G401.6 (cell line): Measurements from ENCODE around the gene NTHL1.

Source experiments
- FAIRE-seq: peaks from 2 replicates; lab custom pipeline; 2012; peaks lifted over from hg19 to GRCh38; lab: Jason Lieb, UNC

Gene NTHL1

DNA sequence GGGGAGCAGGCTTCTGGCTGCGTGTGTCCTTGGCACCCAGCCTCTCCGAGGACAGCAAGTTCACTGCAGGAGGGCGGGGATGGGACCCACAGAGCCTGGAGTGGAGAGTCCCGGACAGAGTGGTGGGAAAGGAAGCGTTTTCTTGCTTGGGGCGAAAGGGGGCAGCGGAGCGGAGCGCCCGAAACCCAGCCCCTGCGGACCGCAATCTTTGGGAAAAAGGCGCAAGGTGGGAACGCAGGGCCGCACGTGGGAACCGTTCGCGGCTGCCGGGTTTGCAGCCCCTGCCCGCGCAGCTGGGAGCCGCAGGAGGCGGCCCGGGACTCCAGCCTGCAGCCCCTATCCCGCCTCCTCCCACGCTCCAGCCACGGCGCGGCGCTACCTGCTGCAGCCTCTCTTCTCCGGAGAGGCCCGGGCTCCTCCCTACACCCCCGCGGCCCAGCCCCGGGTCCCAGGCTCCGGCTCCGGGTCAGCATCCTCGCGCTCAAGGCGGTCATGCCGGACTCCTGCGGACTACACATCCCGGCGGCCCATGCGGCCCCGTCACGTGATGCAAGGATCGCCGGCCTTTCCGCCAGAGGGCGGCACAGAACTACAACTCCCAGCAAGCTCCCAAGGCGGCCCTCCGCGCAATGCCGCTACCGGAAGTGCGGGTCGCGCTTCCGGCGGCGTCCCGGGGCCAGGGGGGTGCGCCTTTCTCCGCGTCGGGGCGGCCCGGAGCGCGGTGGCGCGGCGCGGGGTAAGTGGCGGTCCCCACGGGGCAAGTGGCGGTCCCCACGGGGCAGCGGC, at the start of gene NTHL1, which contains the start of gene TSC2:
NTHL1 (minus strand) TSS at position 505 of the 786 bp plus-strand sequence; CDS start at position 494, 11 bp downstream.
TSC2 (plus strand) TSS at position 656 of the 786 bp plus-strand sequence. CDS start 631 bp downstream, outside the sequence.
- FAIRE-seq = peak; percentile 87

DNA sequence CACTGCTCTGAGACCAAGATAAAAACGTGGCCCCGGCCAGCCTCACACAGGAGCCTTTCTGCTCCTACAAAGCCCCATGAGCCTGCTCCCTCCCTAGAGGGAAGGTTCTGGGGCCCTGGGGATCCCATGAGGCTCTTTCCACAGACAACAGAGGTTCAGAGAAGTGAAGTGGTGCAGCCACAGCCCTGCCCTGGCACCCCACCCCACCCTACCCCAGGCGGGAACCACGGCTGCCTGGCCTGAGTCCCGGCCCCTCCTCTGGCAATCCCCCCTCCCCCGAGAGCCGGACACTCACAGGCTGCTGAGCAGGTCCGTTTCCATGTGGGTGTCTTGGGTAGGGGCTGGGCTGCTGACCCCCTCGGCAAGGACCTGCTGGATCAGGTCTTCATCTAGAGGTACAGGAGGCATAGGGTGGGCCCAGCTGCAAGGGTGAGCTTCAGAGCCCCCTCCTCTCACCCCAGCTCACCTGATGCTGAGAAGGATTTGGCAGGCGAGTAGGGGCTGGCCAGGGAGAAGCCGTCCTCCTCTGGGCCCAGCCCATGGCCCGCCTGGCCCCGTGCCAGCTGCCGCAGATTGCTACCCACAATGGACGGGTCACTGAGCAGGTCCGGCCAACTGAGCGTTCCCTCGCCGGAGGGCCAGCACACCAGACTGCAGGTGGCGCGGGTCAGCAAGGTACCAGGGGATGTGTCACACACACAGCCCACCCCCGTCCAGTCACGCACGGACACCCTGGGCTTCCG, 49.4 kb upstream of the NTHL1 start:
- FAIRE-seq = no peak

DNA sequence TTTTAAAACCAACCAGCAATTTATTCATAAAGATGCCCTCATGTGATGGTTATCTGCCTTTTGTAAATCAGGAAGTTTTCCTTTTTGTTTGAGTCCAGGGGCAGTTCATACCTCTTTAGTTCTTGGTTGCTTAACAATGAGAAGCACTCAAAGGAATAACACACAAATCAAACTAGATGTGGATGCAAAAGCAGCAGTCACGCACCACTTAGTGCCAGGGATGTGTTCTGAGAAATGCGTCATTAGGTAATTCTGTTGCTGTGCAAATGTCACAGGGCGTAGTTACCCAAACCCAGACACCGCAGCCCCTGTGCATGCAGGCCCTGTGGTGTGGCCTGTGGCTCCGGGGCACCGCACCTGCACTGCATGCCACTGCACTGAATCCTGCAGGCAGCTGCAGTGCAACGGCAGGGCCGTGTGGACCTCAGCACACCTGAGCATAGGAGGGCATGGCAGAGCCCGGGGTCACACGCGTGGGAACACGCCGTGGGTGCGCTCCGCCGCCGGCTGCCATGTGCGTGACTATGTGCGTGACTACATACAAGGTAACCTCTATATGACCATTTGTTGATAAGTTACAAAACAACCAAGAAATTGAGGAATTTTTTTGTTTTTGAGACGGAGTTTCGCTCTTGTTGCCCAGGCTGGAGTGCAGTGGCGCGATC, 48.4 kb upstream of the NTHL1 start:
- FAIRE-seq = no peak

DNA sequence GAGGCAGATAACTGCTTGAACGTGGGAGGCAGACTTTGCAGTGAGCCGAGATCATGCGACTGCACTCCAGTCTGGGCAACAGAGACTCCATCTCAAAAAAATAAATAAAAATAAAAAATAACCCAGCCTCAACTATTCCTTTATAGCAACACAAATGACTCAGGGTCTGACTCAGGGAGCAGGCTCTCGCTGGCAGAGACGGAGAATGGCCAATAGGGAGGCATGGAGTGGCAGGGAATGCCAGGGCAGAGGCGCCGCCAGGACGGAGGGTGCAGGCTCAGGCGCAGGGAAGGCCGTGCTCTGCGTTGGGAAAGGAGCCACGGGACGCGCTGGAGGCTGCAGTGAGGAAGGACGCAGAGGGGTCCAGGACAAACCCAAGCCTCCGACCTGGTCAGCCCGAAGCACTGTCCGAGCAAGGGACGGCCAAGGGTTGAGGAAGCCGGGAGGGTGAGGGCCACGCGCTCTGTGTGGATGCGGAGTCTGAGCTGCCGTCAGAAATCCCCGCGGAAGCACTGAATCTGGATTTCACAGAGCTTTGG, 47.8 kb upstream of the NTHL1 start:
- no peak for FAIRE-seq

DNA sequence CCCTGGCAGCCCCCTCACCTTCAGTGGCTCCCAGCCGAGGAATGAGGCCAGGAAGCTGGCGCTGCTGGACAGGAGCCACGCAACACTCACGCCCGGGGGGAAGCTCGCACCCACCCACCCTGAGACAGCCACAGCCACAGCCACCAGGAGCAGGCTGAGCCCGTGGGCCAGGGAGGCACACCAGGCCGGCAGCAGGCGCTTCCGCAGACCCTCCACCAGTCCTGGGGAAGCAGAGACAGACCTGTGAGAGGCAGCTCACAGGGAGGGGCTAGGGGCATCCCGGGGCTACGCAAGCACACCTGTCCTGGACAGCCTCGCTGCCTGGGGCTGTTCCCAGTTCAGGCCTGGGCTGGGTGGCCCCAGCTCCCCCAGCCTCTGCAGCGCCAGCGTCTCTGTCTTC, 46.2 kb upstream of the NTHL1 start:
- FAIRE-seq = no peak

DNA sequence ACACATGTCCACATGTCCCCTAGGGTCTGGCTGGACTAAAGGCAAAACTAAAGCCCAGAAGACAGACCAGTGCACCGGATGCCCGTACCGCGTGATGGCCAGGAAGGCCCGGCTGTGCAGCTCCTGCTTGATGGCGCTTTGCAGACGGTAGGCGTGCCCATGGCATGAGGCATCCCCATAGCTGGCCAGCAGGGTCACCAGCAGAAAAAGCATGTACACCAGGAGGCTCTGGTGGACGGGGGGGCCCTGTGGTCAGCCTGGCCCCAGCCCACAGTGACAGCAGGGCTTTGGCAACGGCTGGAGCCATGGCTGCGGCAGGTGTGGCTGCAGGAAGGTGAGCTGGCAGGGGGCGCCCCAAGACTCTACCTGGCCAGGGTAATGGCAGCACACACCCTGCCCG, 45.2 kb upstream of the NTHL1 start:
- no peak for FAIRE-seq

DNA sequence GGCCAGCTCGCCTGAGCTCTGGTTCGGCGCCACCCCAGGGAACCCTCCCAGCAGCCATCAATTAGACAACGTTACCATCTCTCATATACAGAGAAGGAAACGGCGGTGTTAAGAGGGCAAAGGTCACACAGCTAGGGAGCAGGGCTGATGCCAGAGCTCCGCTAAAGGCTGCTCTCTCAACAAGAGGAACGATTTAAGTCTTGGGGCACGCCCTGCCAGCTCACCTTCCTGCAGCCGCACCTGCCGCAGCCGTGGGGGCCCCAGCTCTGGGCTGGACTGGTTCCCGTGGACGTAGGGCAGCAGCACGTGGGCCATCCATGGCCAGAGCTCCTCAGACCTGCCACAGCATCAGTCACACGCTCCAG, 44.6 kb upstream of the NTHL1 start:
- FAIRE-seq = no peak

DNA sequence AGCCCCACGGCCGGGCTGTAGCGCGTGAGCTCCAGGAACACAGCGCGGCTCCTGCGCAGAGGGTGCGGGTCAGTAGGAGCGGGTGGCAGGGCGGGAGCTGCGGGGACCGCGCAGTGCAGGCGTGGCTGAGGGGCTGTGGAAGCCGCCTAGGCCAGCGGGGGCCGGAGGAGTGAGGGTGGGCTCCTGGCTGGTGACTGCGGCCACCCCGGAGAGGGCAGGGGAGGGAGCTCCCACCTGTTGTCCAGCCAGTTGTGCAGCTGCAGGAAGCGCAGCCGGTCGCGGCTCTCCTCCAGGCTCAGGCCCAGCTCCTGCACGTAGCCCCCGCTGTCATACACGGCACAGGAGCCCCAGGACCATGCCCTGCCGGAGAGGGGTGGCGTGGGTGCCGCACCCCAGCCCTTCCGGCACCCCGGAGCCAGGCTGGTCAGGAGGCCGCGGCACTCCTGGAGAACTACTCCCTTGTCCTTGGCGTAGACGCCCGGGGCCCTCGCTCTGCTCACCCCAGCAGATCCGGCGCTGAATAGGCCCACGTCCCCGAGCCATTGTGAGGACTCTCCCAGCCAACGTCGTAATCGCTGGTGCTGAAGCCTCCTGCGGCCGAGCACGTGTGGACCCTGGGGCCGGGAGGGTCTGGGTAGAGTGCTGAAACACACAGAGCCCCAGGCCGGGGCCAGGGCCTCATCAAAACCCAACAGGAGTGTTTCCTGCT, 44.1 kb upstream of the NTHL1 start:
- no peak for FAIRE-seq

DNA sequence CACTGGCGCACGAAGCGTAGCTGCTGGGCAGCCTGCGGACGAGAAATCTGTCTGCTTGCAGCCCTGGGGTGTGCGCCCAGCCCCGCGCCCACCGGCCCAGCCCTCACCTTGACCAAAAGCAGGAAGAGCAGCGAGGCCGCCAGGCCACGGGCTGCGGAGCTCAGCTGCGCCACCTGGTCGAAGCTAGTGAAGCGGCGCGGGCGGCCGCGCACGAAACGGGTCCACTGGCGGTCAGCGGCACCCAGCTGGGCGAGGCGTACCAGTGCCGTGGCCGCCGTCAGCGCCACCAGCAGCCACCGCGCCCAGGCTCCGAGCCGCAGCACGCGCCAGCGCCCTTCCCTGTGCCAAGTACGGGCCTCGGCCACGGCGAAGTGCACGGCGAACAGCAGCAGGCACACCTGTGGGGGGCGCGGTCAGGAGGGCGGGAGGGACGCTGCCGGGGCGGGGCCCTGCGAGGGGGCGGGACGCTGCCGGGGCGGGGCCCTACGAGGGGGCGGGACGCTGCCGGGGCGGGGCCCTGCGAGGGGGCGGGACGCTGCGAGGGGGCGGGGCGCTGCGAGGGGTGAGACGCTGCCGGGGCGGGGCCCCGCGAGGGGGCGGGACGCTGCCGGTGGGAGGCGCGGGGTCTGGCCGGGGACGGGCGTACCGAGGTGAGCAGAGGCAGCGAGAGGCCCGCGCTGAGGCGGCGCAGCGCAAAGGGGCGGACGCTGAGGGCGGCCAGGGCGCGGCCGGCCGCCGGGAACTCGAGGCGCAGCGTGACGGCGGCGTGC, 43.3 kb upstream of the NTHL1 start:
- no peak for FAIRE-seq

DNA sequence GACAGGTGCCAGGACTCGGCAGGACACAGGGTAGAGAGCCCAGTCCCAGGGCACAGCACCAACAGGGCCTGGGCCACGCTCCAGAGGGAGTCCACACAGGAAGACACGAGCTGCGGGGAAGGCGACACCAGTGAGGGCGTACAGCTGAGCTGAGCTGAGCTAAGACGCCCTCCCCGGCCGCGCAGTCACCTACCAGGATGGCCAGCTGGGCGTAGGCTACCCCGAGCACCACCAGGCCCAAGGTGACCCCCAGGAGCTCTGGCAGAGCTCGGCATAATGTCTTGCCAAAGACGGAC, 42.8 kb upstream of the NTHL1 start:
- FAIRE-seq = no peak

DNA sequence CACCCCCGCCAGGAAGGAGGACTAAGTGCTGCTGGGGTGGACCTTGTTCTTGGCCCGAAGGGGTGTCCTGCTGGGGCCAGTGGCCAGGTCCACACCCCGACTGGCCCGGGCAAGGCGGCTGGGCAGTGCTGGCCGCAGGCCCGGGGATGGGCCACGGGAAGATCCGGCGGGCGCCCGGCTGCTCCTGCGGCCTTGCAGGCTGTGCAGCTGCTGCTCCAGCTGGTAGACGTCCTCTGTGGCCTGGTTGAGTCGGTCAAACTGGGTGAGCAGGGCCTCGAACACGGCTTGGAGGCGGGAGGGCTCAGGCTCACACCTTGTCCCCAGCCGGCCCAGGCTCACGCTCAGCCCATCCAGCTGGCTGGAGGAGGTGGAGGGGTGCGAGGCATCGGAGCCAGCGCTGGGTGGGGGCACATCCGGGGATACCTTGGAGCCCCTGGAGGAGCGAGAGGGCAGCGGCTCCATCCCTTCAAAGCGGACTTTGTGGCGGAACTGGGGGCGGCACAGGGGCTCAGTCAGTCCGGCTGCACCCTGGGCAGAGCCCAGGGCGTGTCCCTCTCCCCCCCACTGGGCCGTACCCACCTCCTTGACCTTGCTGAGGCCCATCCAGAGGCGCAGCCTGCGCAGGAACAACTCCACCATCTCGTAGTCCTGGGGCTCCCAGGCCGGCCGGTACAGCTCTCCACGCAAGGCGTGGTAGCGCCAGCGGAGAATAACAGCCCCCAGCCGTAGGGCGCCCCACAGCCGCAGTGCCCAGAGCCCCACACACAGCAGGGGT, 42.3 kb upstream of the NTHL1 start:
- FAIRE-seq = no peak

DNA sequence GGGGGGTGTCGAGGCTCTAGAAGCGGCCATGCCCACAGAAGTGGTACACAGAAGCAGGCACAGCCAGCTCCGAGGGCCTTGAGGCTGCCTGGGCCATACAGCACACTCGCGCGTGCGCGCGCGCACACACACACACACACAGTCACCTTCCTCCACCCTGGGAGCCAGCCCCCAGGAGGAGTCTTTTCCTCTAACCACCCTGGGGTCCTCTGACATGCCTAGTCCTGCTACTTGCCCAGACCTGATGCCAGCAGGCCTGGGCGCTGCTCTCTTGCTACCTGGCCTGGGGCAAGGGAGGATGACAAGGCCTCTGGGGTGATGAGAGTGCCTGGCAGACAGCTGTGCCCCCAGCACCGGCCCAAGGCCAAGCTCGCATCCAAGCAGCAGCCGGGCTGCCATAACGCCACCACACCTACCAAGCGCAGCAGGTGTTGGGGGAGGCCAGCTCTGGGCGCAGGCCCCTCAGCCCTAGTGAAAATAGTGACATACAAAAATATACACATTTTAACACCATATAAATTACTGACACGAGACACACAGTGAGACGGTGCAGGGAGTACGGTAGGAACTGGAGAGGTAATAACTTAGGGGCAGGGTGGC, 41.2 kb upstream of the NTHL1 start:
- no peak for FAIRE-seq

DNA sequence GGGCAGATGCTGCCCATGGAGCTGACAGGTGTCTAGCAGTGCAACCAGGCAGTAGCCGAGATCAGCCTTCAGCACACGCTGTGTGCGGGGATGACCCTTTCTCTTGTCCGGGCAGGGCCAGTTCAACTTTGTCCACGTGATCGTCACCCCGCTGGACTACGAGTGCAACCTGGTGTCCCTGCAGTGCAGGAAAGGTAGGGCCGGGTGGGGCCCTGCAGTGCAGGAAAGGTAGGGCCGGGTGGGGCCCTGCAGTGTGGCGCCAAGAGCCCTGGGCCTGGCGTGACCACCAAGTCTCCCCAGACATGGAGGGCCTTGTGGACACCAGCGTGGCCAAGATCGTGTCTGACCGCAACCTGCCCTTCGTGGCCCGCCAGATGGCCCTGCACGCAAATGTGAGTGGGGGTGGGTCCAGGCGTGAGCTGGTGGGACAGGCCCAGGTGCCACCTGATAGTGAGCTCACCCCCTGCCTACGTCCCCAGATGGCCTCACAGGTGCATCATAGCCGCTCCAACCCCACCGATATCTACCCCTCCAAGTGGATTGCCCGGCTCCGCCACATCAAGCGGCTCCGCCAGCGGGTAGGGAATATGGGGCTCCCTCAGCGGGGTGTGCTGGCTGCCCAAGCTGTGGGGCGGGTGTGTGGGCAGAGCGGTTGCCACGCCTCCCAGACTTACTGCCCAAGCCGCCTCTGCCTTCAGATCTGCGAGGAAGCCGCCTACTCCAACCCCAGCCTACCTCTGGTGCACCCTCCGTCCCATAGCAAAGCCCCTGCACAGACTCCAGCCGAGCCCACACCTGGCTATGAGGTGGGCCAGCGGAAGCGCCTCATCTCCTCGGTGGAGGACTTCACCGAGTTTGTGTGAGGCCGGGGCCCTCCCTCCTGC, 40.4 kb upstream of the NTHL1 start:
- no peak for FAIRE-seq

DNA sequence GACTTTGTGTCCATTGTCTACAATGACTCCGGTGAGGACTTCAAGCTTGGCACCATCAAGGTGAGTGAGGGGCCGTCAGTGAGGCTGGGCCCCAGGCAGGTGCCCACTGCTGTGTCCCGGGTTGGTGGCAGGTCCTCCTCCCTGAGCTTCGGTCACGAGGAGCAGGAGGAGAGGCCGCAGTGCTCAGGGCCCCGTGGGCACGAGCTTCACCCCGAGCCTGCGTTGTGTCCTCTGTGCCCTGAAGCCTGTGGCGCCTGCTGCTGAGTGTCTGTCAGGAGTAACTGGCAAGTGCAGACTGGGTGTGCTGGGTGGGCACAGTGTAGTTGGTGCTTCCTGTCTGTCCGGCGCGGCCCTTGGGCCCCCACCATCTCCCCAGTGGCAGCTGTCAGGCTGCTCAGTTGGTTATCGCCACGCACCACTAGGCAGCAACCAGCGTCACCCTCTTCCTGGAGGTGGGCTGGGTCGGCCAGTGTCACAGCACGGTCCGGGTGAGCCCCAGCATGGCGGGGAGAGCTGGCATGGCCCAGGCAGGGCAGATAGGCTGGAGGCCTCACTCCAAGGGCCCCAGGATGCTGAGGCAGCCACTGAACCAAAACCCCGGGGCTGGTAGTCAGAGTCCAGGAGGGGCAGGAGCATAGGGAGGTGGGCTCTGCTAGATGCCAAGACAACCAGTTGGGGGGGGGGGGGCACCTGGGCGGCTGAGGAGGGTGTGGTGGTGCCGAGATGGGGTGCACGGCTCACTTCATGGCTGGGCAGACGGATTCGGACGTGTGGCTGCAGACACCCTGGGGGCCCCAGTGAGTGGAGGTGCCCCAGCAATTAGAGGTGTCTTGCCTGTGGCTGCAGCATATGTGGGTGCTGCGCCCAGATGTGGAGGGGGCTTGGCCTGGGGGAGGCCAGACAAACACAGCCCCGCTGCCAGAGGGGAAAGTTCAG, 39.4 kb upstream of the NTHL1 start:
- FAIRE-seq = no peak

DNA sequence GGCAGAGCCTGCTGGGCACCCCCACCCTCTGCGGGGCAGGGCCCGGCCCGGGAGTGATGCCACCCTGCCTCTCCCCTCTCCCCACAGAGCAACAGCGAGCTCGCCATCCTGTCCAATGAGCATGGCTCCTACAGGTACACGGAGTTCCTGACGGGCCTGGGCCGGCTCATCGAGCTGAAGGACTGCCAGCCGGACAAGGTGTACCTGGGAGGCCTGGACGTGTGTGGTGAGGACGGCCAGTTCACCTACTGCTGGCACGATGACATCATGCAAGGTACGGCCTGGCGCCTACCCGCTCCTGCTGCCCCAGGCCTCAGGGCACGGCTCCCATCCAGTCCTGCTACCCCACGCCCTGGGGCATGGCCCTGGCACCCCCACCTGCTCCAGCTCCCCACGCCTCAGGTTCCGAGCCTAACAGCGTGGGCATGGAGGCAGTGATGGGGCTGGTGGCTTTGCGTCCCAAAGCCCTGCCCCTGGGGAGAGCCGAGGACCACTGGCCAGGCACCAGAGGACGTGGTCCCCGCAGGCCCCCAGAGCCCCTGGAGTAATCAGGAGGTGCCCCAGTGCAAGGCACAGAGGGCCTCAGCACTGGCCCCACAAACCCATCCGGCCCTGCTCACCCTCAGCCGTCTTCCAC, 38.6 kb upstream of the NTHL1 start:
- no peak for FAIRE-seq

DNA sequence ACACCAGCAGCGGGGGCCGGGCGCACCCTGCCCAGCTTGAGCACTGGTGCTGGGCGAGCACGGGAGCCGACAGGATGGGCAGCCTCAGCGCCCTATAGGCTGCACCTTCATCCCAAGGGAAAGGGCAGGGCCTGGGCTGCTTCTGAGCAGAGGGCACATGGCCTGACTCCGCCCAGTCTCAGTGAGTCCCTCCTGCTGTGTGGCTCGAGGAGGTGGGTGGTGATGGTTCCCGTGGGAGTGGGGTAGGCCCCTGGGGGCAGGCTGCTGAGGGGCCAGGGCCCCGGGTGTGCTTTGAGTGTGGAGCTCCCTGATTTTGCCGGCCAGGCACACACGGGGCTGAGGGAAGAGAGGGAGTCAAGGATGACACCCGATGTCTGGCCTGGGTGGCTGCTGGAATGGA, 38.0 kb upstream of the NTHL1 start:
- no peak for FAIRE-seq

DNA sequence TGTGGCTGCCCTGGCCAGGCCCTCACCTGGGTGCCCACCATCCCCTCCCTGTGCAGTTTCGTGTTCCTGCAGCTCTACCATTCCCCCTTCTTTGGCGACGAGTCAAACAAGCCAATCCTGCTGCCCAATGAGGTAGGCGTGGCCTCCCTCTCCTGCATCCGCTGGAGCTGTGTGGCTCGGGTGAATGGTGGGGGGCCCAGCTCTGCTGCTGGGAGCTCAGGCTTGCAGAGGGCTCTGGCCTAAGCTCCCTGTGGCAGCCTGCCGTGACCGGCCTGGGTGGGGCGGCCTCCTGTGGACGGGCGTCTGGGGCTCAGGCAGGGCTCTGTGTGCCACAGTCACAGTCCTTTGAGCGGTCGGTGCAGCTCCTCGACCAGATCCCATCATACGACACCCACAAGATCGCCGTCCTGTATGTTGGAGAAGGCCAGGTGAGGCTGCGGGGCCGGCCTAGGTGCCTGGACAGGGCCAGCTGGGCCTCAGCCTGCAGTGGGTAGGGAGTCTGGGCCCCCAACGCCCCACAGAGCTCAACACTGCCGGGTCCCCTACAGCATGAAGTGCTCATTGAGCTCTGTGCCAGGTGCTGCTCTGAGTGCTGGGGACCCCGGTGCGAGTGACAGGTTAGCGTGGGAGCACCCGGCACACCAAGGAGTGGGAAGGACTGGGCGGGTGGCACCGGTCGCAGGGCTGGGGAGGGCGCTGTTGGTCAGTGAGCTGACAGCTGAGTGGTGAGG, 37.4 kb upstream of the NTHL1 start:
- FAIRE-seq = no peak
